H1 (cell line): ENCODE results near the gene CFAP58. TPM values are rescaled to one million over a fixed set of nuclear protein-coding genes. Genes with fewer than 3 reads are reported as not detected.

Source experiments
- CBX8 ChIP-seq: fragments of 300-800, 300-1000 bp; sonication (generic); IDR thresholded peaks from 2 replicates; pipeline ENCODE4 v1.7.1; 2016; ENCODE audit warnings: low read depth, low read length, borderline replicate concordance
- CTCF ChIP-seq, 3 experiments: IDR thresholded peaks; 1 replicate in 2 of 3; 2 replicates in 1 of 3; pipeline versions ENCODE4 v1.5.1 to v1.6.1; 2011; ENCODE audit warnings: low read length in 3 of 3, mild to moderate bottlenecking in 3 of 3, inconsistent platforms in 2 of 3, low read depth in 1 of 3, moderate library complexity in 1 of 3; ENCODE audit not compliant: insufficient read depth in 1 of 3; ENCODE audit errors: control extremely low read depth in 1 of 3
- polyA plus RNA-seq, 7 experiments: library from polyadenylated mRNA; depleted of rRNA in 3 of 7; stranded (reverse) in 5 of 7; unstranded in 2 of 7; fragments of >200 nt in 5 of 7; fragments of 200-250 nt in 2 of 7; gene quantifications; 1 replicate in 5 of 7; 2 replicates in 1 of 7; 4 replicates in 1 of 7; pipeline versions ENCODE4 v1.2.1 to v1.2.3, GENCODE V29; 2011 to 2013; ENCODE audit warnings: missing spikeins in 2 of 7, mixed read lengths in 2 of 7
- total RNA-seq: library from RNA; stranded (reverse); fragmentation: NEBNext Ultra II Directional; extraction: Animal tissue kit (Norgen Biotek cat#: 25700); gene quantifications from 2 replicates; pipeline ENCODE4 v1.2.1, GENCODE V29; 2021

Gene CFAP58
- total and polyA plus RNA-seq, 2 of the 8 experiments (the other 6 are each of a cell fraction or from before 2014, with no cell fraction given) = 0.32 to 0.71 TPM

DNA sequence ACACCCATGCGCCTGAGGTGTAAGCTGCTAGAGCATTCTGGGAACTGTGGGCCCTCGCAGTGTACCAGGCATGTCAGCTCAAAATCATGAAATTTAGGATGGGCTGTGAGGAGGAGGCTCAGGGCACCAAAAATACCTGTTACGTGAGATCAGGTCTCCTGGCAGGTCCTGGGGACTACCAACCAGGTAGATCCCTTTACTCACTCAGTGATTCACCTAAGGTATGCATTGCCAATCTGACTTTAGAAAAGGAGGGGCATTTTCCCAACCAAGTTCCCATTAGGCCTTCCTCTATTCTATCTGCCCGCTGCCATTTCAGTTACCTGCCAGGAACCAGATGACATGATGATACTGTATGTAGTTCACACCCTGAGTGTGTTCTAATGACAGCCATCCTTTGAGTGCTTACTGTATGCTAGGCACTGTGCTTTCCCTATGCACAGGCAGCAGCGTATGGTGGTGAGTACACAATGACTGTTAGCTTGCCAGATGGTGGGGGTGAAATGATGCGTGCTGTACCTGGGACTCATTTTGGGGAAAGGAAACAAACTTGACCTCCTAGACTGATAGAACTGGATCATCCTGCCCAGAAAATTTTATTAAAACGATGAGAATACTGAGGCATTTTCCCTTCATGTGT lies 62.0 kb downstream of the CFAP58 start (continued):
- TF ChIP-seq CTCF (IDR thresholded peaks at IDR 0.05; ENCODE audit: control extremely low read depth in 1 of 3, insufficient read depth in 1 of 3, low read depth in 1 of 3, low read length in 3 of 3) (no peak), CBX8 (no peak)
